ENCODE data around the gene NUDT2.

DNA sequence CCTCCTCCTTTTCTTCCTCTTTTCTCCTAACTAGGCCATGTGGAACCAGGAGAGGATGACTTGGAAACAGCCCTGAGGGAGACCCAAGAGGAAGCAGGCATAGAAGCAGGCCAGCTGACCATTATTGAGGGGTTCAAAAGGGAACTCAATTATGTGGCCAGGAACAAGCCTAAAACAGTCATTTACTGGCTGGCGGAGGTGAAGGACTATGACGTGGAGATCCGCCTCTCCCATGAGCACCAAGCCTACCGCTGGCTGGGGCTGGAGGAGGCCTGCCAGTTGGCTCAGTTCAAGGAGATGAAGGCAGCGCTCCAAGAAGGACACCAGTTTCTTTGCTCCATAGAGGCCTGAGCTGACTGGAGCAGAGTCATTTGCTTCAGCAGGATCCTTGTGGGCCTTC, 13.7 kb downstream of the NUDT2 start:
- TF ChIP-seq, protein P1, sequence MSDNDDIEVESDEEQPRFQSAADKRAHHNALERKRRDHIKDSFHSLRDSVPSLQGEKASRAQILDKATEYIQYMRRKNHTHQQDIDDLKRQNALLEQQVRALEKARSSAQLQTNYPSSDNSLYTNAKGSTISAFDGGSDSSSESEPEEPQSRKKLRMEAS (IDR thresholded peaks at IDR 0.05; ENCODE audit: low read depth): no peak
- TF ChIP-seq RXRA (IDR thresholded peaks at IDR 0.05; ENCODE audit: borderline replicate concordance, low read depth) (no peak), YY1 (IDR thresholded peaks at IDR 0.05; ENCODE audit: low read depth) (no peak), EZH2phosphoT487 (IDR thresholded peaks at IDR 0.05; ENCODE audit: borderline replicate concordance, low read depth) (no peak), EP300 (IDR thresholded peaks at IDR 0.05; ENCODE audit: borderline replicate concordance in 1 of 2, low read depth in 1 of 2, low read length in 1 of 2) (no peak)
- TF ChIP-seq, protein P2, sequence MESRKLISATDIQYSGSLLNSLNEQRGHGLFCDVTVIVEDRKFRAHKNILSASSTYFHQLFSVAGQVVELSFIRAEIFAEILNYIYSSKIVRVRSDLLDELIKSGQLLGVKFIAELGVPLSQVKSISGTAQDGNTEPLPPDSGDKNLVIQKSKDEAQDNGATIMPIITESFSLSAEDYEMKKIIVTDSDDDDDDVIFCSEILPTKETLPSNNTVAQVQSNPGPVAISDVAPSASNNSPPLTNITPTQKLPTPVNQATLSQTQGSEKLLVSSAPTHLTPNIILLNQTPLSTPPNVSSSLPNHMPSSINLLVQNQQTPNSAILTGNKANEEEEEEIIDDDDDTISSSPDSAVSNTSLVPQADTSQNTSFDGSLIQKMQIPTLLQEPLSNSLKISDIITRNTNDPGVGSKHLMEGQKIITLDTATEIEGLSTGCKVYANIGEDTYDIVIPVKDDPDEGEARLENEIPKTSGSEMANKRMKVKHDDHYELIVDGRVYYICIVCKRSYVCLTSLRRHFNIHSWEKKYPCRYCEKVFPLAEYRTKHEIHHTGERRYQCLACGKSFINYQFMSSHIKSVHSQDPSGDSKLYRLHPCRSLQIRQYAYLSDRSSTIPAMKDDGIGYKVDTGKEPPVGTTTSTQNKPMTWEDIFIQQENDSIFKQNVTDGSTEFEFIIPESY (IDR thresholded peaks at IDR 0.05; ENCODE audit: borderline replicate concordance, low read depth): no peak
- TF ChIP-seq, protein P3, sequence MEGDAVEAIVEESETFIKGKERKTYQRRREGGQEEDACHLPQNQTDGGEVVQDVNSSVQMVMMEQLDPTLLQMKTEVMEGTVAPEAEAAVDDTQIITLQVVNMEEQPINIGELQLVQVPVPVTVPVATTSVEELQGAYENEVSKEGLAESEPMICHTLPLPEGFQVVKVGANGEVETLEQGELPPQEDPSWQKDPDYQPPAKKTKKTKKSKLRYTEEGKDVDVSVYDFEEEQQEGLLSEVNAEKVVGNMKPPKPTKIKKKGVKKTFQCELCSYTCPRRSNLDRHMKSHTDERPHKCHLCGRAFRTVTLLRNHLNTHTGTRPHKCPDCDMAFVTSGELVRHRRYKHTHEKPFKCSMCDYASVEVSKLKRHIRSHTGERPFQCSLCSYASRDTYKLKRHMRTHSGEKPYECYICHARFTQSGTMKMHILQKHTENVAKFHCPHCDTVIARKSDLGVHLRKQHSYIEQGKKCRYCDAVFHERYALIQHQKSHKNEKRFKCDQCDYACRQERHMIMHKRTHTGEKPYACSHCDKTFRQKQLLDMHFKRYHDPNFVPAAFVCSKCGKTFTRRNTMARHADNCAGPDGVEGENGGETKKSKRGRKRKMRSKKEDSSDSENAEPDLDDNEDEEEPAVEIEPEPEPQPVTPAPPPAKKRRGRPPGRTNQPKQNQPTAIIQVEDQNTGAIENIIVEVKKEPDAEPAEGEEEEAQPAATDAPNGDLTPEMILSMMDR (IDR thresholded peaks at IDR 0.05): no peak
- TF ChIP-seq, protein P4, sequence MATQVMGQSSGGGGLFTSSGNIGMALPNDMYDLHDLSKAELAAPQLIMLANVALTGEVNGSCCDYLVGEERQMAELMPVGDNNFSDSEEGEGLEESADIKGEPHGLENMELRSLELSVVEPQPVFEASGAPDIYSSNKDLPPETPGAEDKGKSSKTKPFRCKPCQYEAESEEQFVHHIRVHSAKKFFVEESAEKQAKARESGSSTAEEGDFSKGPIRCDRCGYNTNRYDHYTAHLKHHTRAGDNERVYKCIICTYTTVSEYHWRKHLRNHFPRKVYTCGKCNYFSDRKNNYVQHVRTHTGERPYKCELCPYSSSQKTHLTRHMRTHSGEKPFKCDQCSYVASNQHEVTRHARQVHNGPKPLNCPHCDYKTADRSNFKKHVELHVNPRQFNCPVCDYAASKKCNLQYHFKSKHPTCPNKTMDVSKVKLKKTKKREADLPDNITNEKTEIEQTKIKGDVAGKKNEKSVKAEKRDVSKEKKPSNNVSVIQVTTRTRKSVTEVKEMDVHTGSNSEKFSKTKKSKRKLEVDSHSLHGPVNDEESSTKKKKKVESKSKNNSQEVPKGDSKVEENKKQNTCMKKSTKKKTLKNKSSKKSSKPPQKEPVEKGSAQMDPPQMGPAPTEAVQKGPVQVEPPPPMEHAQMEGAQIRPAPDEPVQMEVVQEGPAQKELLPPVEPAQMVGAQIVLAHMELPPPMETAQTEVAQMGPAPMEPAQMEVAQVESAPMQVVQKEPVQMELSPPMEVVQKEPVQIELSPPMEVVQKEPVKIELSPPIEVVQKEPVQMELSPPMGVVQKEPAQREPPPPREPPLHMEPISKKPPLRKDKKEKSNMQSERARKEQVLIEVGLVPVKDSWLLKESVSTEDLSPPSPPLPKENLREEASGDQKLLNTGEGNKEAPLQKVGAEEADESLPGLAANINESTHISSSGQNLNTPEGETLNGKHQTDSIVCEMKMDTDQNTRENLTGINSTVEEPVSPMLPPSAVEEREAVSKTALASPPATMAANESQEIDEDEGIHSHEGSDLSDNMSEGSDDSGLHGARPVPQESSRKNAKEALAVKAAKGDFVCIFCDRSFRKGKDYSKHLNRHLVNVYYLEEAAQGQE (IDR thresholded peaks at IDR 0.05; ENCODE audit: low read depth, low read length): no peak
